Cardiac muscle cell (in vitro differentiated cells and primary cell): ENCODE measurements around the gene GLB1L3. TPM values are rescaled to one million over a fixed set of nuclear protein-coding genes. Genes with fewer than 3 reads are reported as not detected.
A peak's percentile ranks its signal among the peaks of the same experiment; 100 is the strongest.

Source experiments
- DNase-seq, 2 donors: peaks; one replicate each; pipeline versions ENCODE4 v3.0.0 to v3.0.0-alpha.2; 2010 to 2017; ENCODE audit warnings: low read depth in 1 of 2, low spot score in 1 of 2
- H3K27ac ChIP-seq: fragments of 200-600 bp; sonication (generic); 2 replicates; pipeline ENCODE4 v1.5.1; 2016
- H3K27me3 ChIP-seq: fragments of 200-600 bp; sonication (generic); 2 replicates; pipeline ENCODE4 v1.6.0; 2016; ENCODE audit warnings: control low read depth
- H3K36me3 ChIP-seq: fragments of 200-600 bp; sonication (generic); 2 replicates; pipeline ENCODE4 v1.5.1; 2016; ENCODE audit warnings: control low read depth
- H3K4me1 ChIP-seq: fragments of 200-600 bp; sonication (generic); 2 replicates; pipeline ENCODE4 v1.8.1; 2017; ENCODE audit warnings: low read depth, mild to moderate bottlenecking, mixed run types
- H3K4me3 ChIP-seq: fragments of 200-600 bp; sonication (generic); 2 replicates; pipeline ENCODE4 v1.5.1; 2016; ENCODE audit warnings: mild to moderate bottlenecking
- H3K9me3 ChIP-seq: fragments of 200-600 bp; sonication (generic); 2 replicates; pipeline ENCODE4 v1.5.1; 2017; ENCODE audit warnings: low read depth, mild to moderate bottlenecking, control low read depth
- CTCF ChIP-seq: IDR thresholded peaks from 2 replicates; pipeline ENCODE4 v1.5.1; 2012; ENCODE audit warnings: low read depth, mild to moderate bottlenecking, low read length
- polyA plus RNA-seq: library from polyadenylated mRNA; unstranded; fragments of >200 nt; fragmentation: Nextera tagmentation; extraction: Ambion mirVana; gene quantifications from 2 replicates; pipeline ENCODE4 v1.2.1, GENCODE V29; 2016
- total RNA-seq: library from RNA; depleted of rRNA; stranded (reverse); fragments of >200 nt; gene quantifications from 2 replicates; pipeline ENCODE4 v1.2.3, GENCODE V29; 2016

The GLB1L3 gene
- total and polyA plus RNA-seq, 2 experiments from 2014 or later = not detected

- no peak for TF ChIP-seq CTCF
- Histone ChIP-seq H3K9me3 (no peaks in the 10 kb centered on the region), H3K4me1 (no peaks in the 10 kb centered on the region), H3K4me3 (no peak overlapping the region), H3K27me3 (no peaks in the 10 kb centered on the region), H3K36me3 (no peaks in the 10 kb centered on the region), H3K27ac (no peak overlapping the region)
- no peak for DNase-seq
These were observed 46.4 kb downstream of the GLB1L3 start for GRCh38 chr11:134322553-134322952.

DNA sequence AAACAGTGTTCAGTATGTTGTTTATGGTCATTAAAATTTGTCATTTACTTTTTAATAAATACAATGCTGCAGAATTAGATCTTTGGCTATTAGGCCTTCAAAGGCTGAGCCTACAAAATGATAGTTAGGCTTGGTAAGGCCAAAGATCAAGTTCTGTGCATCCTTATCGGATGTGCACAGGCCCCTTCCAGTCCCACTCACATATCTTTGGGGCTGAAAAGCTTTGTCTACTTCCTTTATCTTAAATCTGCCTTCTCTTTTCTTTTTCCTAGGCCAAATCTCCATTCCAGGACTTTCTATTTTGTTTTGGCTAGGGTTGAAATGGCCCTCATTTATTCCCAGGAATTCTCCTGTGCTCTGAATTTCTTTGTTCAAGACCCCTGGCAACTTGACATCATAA is 52.3 kb downstream of the GLB1L3 start:
- H3K9me3 ChIP-seq = no peaks in the 10 kb centered on the region
- TF ChIP-seq CTCF = no peak
- H3K27me3 ChIP-seq = peaks cover 36% of the 10 kb centered on the region
- H3K36me3 ChIP-seq = no peaks in the 10 kb centered on the region
- H3K27ac ChIP-seq = no peak overlapping the region
- no peak for DNase-seq
- H3K4me3 ChIP-seq = no peak overlapping the region
- H3K4me1 ChIP-seq = peaks cover 4% of the 10 kb centered on the region

DNA sequence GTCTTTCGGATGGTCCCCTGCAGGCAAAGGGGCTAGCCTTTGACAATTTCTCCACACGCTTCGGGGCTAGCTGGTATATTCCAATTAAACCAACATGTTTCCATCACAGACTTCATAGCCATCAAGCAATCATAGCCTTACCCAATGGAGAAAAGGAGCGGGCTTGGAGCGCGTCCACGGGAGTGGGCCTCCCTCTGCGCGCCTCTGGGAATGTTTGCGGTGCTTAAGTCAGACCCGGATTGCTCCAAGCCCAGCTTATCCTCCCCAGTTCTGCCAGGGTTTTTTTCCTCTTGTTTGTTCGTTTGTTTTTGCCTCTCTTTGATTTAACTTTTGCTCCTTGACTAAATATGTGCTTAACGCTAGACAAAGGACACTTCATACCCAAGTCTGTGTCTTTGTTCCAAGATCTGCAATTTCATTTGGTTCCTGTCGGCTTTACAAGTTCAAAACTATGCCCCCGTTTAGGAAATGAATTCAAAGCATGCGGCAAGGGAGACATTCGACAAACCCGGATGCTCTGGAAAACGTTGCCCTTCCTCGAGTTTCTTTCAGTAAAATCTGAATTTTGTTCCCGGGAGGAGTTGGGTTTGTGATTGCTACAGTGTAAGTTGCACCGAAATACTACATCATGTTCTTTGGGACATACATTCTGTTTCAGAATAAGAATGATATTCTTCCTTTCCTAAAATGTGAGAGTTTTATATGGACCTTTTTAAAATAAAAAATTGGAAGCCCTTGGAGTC is 54.6 kb downstream of the GLB1L3 start:
- Histone ChIP-seq H3K36me3 (no peaks in the 10 kb centered on the region), H3K9me3 (no peaks in the 10 kb centered on the region), H3K27me3 (peaks cover 59% of the 10 kb centered on the region), H3K27ac (no peak overlapping the region), H3K4me1 (peaks cover 4% of the 10 kb centered on the region), H3K4me3 (peak overlapping the region; percentile 33)
- no peak for DNase-seq
- TF ChIP-seq CTCF = no peak

DNA sequence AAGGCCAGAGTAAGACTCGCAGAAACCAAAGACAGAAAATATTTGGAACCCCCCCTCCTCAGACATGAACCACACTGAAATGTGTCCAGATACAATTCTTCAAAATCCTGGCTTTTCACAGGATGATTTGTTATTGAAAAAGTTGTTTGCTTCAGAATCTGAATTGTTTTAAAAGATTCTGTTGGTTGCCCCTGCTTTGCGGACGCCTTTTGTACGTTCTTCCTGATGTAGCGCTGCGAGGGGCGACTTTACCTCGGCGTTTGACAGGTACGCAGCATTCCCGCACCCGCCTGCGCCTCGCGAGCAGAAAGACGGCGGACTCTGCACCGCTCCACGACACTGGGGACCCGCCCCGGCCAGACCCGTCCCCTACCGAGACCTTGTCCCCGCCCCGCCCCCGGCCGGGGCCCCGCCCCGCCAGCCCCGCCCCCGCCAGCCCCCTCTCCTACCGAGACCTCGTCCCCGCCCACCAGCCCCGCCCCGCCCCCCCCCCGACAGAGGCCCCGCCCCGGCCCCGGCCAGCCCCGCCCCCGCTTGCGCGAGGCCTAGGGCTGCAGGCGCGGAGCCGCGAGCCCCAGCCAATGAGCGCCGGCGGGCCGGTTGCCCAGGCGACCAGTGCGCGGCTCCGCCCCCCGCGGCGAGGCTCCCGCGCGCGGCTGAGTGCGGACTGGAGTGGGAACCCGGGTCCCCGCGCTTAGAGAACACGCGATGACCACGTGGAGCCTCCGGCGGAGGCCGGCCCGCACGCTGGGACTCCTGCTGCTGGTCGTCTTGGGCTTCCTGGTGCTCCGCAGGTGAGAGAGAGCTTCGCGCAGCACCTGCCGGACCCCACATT is 55.4 kb downstream of the GLB1L3 start, which contains the start of gene GLB1L2:
Gene GLB1L2, plus strand, starts transcription at position 635 of the 835 bp plus-strand sequence. Its CDS starts 74 bp downstream, at position 709.
- DNase-seq = peak; percentile 58 to 87
- no peak within 1 kb of the TSS for H3K27ac ChIP-seq
- no peak for TF ChIP-seq CTCF
- H3K36me3 ChIP-seq = no peaks in the 10 kb centered on the region
- H3K4me1 ChIP-seq = peaks cover 4% of the 10 kb centered on the region
- H3K27me3 ChIP-seq = peaks cover 62% of the 10 kb centered on the region
- H3K4me3 ChIP-seq = peak within 1 kb of the TSS; percentile 36
- no peaks in the 10 kb centered on the region for H3K9me3 ChIP-seq

GRCh38 chr11:134332189-134332631 is 56.0 kb downstream of the GLB1L3 start:
- Histone ChIP-seq H3K27me3 (peaks cover 62% of the 10 kb centered on the region), H3K4me1 (peaks cover 4% of the 10 kb centered on the region), H3K4me3 (peak overlapping the region; percentile 36), H3K9me3 (no peaks in the 10 kb centered on the region), H3K36me3 (no peaks in the 10 kb centered on the region), H3K27ac (no peak overlapping the region)
- peak in 1 of 2 donors; percentile 28 for DNase-seq
- no peak for TF ChIP-seq CTCF
